ENCODE measurements around the gene ALDH1L1. TPM values are rescaled to one million over a fixed set of nuclear protein-coding genes. Genes with fewer than 3 reads are reported as not detected.

Gene ALDH1L1
- total and polyA plus RNA-seq, 7 experiments from 2014 or later: not detected

GRCh38 chr3:126107957-126108675 is 72.3 kb downstream of the ALDH1L1 start:
- H3K27me3 Mint-ChIP-seq: no peaks in the 10 kb centered on the region
- ATAC-seq: peak; percentile 13
- no peak overlapping the region for H3K27ac Mint-ChIP-seq
- intact Hi-C loops (cut with micrococcal nuclease): no loop called here
- CTCF ChIA-PET: no interaction called here
- Histone ChIP-seq H3K4me3 (ENCODE audit: low read length) (no peak overlapping the region), H3K36me3 (ENCODE audit: control insufficient read depth in 2 of 3, insufficient read depth in 3 of 3, low read length in 3 of 3) (no peaks in the 10 kb centered on the region), H3K27ac (ENCODE audit: low read depth, low read length) (no peak overlapping the region), H3K27me3 (ENCODE audit: control insufficient read depth in 2 of 2, insufficient read depth in 2 of 2, low read length in 2 of 2) (no peaks in the 10 kb centered on the region), H3K4me1 (ENCODE audit: control insufficient read depth in 2 of 2, insufficient read depth in 2 of 2, low read length in 2 of 2) (no peaks in the 10 kb centered on the region), H3K9me3 (ENCODE audit: control insufficient read depth in 2 of 3, low read length in 3 of 3) (no peaks in the 10 kb centered on the region)
- no peak for DNase-seq
- no peaks in the 10 kb centered on the region for H3K4me1 Mint-ChIP-seq
- no peaks in the 10 kb centered on the region for H3K36me3 Mint-ChIP-seq
- no peaks in the 10 kb centered on the region for H3K9me3 Mint-ChIP-seq
- H3K4me3 Mint-ChIP-seq: no peak overlapping the region
- POLR2A ChIA-PET: no interaction called here

- H3K27me3 Mint-ChIP-seq: no peaks in the 10 kb centered on the region
- no peak overlapping the region for H3K27ac ChIP-seq (ENCODE audit: low read depth, low read length)
- ATAC-seq: no peak
- no peaks in the 10 kb centered on the region for H3K36me3 ChIP-seq (ENCODE audit: control insufficient read depth in 2 of 3, insufficient read depth in 3 of 3, low read length in 3 of 3)
- no peaks in the 10 kb centered on the region for H3K9me3 ChIP-seq (ENCODE audit: control insufficient read depth in 2 of 3, low read length in 3 of 3)
- H3K4me3 Mint-ChIP-seq: no peak overlapping the region
- intact Hi-C loops (cut with micrococcal nuclease): no loop called here
- no peaks in the 10 kb centered on the region for H3K9me3 Mint-ChIP-seq
- DNase-seq: no peak
- H3K4me1 ChIP-seq (ENCODE audit: control insufficient read depth in 2 of 2, insufficient read depth in 2 of 2, low read length in 2 of 2): no peaks in the 10 kb centered on the region
- no peaks in the 10 kb centered on the region for H3K27me3 ChIP-seq (ENCODE audit: control insufficient read depth in 2 of 2, insufficient read depth in 2 of 2, low read length in 2 of 2)
- POLR2A ChIA-PET: no interaction called here
- no peak overlapping the region for H3K4me3 ChIP-seq (ENCODE audit: low read length)
- H3K36me3 Mint-ChIP-seq: no peaks in the 10 kb centered on the region
- H3K4me1 Mint-ChIP-seq: no peaks in the 10 kb centered on the region
- H3K27ac Mint-ChIP-seq: peak overlapping the region in 1 of 9 donors; percentile 59
- CTCF ChIA-PET: no interaction called here
These were observed 73.0 kb downstream of the ALDH1L1 start for GRCh38 chr3:126107203-126107939.

GRCh38 chr3:126106336-126107202 is 73.8 kb downstream of the ALDH1L1 start:
- no peaks in the 10 kb centered on the region for H3K4me1 ChIP-seq (ENCODE audit: control insufficient read depth in 2 of 2, insufficient read depth in 2 of 2, low read length in 2 of 2)
- no peak overlapping the region for H3K27ac Mint-ChIP-seq

GRCh38 chr3:126105691-126106187 is 74.6 kb downstream of the ALDH1L1 start:
- H3K27ac Mint-ChIP-seq: no peak overlapping the region
- CTCF ChIA-PET: no interaction called here
- Histone ChIP-seq H3K36me3 (ENCODE audit: control insufficient read depth in 2 of 3, insufficient read depth in 3 of 3, low read length in 3 of 3) (no peaks in the 10 kb centered on the region), H3K4me1 (ENCODE audit: control insufficient read depth in 2 of 2, insufficient read depth in 2 of 2, low read length in 2 of 2) (no peaks in the 10 kb centered on the region), H3K27ac (ENCODE audit: low read depth, low read length) (no peak overlapping the region), H3K9me3 (ENCODE audit: control insufficient read depth in 2 of 3, low read length in 3 of 3) (no peaks in the 10 kb centered on the region), H3K4me3 (ENCODE audit: low read length) (no peak overlapping the region), H3K27me3 (ENCODE audit: control insufficient read depth in 2 of 2, insufficient read depth in 2 of 2, low read length in 2 of 2) (no peaks in the 10 kb centered on the region)
- DNase-seq: no peak
- no peaks in the 10 kb centered on the region for H3K4me1 Mint-ChIP-seq
- no peaks in the 10 kb centered on the region for H3K36me3 Mint-ChIP-seq
- H3K4me3 Mint-ChIP-seq: no peak overlapping the region
- intact Hi-C loops (cut with micrococcal nuclease): no loop called here
- no peaks in the 10 kb centered on the region for H3K9me3 Mint-ChIP-seq
- ATAC-seq: no peak
- POLR2A ChIA-PET: no interaction called here
- no peaks in the 10 kb centered on the region for H3K27me3 Mint-ChIP-seq

More at GRCh38 chr3:126106336-126107202, 73.8 kb downstream of the ALDH1L1 start:
- ATAC-seq: no peak
- H3K36me3 Mint-ChIP-seq: no peaks in the 10 kb centered on the region
- H3K9me3 Mint-ChIP-seq: no peaks in the 10 kb centered on the region
- POLR2A ChIA-PET: no interaction called here
- Histone ChIP-seq H3K4me3 (ENCODE audit: low read length) (no peak overlapping the region), H3K9me3 (ENCODE audit: control insufficient read depth in 2 of 3, low read length in 3 of 3) (no peaks in the 10 kb centered on the region), H3K27me3 (ENCODE audit: control insufficient read depth in 2 of 2, insufficient read depth in 2 of 2, low read length in 2 of 2) (no peaks in the 10 kb centered on the region), H3K36me3 (ENCODE audit: control insufficient read depth in 2 of 3, insufficient read depth in 3 of 3, low read length in 3 of 3) (no peaks in the 10 kb centered on the region), H3K27ac (ENCODE audit: low read depth, low read length) (no peak overlapping the region)
- no peak for DNase-seq
- no peaks in the 10 kb centered on the region for H3K4me1 Mint-ChIP-seq
- intact Hi-C loops (cut with micrococcal nuclease): no loop called here
- no peak overlapping the region for H3K4me3 Mint-ChIP-seq
- CTCF ChIA-PET: no interaction called here
- H3K27me3 Mint-ChIP-seq: no peaks in the 10 kb centered on the region

GRCh38 chr3:126104742-126105605 is 75.4 kb downstream of the ALDH1L1 start:
- H3K9me3 ChIP-seq (ENCODE audit: control insufficient read depth in 2 of 3, low read length in 3 of 3): no peaks in the 10 kb centered on the region
- no peaks in the 10 kb centered on the region for H3K4me1 Mint-ChIP-seq
- ChIA-PET POLR2A (no interaction called here), CTCF (no interaction called here)
- DNase-seq (no peak), ATAC-seq (no peak)
- H3K36me3 Mint-ChIP-seq: no peaks in the 10 kb centered on the region
- H3K27ac ChIP-seq (ENCODE audit: low read depth, low read length): no peak overlapping the region
- H3K4me1 ChIP-seq (ENCODE audit: control insufficient read depth in 2 of 2, insufficient read depth in 2 of 2, low read length in 2 of 2): no peaks in the 10 kb centered on the region
- H3K9me3 Mint-ChIP-seq: peaks cover 0 to 4% (median 0%) of the 10 kb centered on the region in 11 donors
- no peaks in the 10 kb centered on the region for H3K27me3 ChIP-seq (ENCODE audit: control insufficient read depth in 2 of 2, insufficient read depth in 2 of 2, low read length in 2 of 2)
- intact Hi-C loops (cut with micrococcal nuclease): no loop called here
- no peak overlapping the region for H3K4me3 Mint-ChIP-seq
- no peak overlapping the region for H3K4me3 ChIP-seq (ENCODE audit: low read length)
- peaks cover 0 to 3% (median 0%) of the 10 kb centered on the region in 5 donors for H3K27me3 Mint-ChIP-seq
- no peak overlapping the region for H3K27ac Mint-ChIP-seq
- H3K36me3 ChIP-seq (ENCODE audit: control insufficient read depth in 2 of 3, insufficient read depth in 3 of 3, low read length in 3 of 3): no peaks in the 10 kb centered on the region

GRCh38 chr3:126104028-126104635 is 76.3 kb downstream of the ALDH1L1 start:
- no peak overlapping the region for H3K27ac Mint-ChIP-seq
- no peaks in the 10 kb centered on the region for H3K4me1 ChIP-seq (ENCODE audit: control insufficient read depth in 2 of 2, insufficient read depth in 2 of 2, low read length in 2 of 2)
- H3K9me3 ChIP-seq (ENCODE audit: control insufficient read depth in 2 of 3, low read length in 3 of 3): no peaks in the 10 kb centered on the region
- ATAC-seq (no peak), DNase-seq (no peak)
- peaks cover 0 to 4% (median 0%) of the 10 kb centered on the region in 11 donors for H3K9me3 Mint-ChIP-seq
- ChIA-PET POLR2A (no interaction called here), CTCF (no interaction called here)
- H3K4me3 Mint-ChIP-seq: no peak overlapping the region
- intact Hi-C loops (cut with micrococcal nuclease): no loop called here
- no peak overlapping the region for H3K27ac ChIP-seq (ENCODE audit: low read depth, low read length)
- H3K4me1 Mint-ChIP-seq: no peaks in the 10 kb centered on the region
- H3K36me3 Mint-ChIP-seq: no peaks in the 10 kb centered on the region
- H3K36me3 ChIP-seq (ENCODE audit: control insufficient read depth in 2 of 3, insufficient read depth in 3 of 3, low read length in 3 of 3): no peaks in the 10 kb centered on the region
- H3K27me3 ChIP-seq (ENCODE audit: control insufficient read depth in 2 of 2, insufficient read depth in 2 of 2, low read length in 2 of 2): no peaks in the 10 kb centered on the region
- H3K27me3 Mint-ChIP-seq: peaks cover 0 to 3% (median 0%) of the 10 kb centered on the region in 5 donors
- H3K4me3 ChIP-seq (ENCODE audit: low read length): no peak overlapping the region

Data from naive thymus-derived CD4-positive, alpha-beta T cell (primary cell).